HuH-7 (cell line): ENCODE data around the gene CNP.

Experiments
- DNase-seq: peaks from one replicate; pipeline ENCODE4 v3.0.0; 2011; ENCODE audit warnings: low spot score

The CNP gene

GRCh38 chr17:41972571-41973407 is 6.2 kb downstream of the CNP start:
- no peak for DNase-seq

GRCh38 chr17:41973408-41973811 is 6.8 kb downstream of the CNP start:
- no peak for DNase-seq

- no peak for DNase-seq
Observed at GRCh38 chr17:41974031-41974430, 7.4 kb downstream of the CNP start.

- no peak for DNase-seq
Observed at GRCh38 chr17:41974658-41975057, 8.1 kb downstream of the CNP start.

DNA sequence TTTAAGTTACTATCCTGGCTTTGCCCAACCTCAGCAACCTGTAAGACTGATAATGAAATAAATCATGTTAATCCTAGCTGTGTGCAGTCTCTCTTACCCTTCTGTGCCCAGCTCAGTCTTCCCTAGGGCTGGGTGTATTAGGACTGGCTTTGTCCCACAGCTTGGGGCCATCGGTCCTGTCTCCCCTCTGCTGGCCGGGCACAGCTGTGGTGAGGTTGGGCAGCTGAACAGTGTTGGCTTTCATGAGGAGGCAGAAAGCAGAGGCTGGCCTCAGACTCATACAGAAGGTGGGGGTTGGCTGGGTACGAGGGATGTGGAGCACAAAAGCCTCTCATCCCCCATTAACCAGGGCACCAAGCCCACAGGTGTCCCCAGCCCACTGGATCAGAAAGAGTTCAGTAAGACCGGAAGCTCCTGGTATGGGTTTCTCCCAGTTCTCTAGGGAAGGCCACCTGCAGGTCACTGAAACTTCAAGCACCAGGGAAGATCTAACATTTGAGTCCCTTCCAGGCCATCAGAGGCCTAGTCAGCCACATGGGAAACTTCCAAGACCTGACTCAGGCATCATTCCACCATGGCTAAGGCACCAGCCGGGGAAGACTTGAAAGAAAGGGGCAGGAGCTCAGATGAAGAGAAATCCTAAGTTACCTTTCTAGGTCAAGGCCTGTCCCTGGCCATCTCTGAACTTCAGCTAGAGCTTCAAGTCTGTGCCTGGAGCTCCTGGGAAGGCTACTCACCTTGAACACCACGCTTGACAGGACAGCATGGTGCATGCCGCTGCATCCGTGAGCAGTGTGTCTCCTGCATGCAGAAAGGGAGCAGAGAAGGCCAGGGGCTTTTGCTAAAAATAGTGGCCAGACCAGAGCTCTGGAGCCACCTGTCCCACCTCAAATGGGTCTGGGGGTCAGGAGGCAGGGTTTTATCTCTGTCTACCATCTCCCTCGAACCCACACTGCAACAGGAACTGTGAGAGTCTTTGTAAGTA is 8.8 kb downstream of the CNP start:
- no peak for DNase-seq

- no peak for DNase-seq
Observed at GRCh38 chr17:41976142-41976768, 9.7 kb downstream of the CNP start.

- DNase-seq: no peak
Observed at GRCh38 chr17:41977991-41978390, 11.4 kb downstream of the CNP start.

DNA sequence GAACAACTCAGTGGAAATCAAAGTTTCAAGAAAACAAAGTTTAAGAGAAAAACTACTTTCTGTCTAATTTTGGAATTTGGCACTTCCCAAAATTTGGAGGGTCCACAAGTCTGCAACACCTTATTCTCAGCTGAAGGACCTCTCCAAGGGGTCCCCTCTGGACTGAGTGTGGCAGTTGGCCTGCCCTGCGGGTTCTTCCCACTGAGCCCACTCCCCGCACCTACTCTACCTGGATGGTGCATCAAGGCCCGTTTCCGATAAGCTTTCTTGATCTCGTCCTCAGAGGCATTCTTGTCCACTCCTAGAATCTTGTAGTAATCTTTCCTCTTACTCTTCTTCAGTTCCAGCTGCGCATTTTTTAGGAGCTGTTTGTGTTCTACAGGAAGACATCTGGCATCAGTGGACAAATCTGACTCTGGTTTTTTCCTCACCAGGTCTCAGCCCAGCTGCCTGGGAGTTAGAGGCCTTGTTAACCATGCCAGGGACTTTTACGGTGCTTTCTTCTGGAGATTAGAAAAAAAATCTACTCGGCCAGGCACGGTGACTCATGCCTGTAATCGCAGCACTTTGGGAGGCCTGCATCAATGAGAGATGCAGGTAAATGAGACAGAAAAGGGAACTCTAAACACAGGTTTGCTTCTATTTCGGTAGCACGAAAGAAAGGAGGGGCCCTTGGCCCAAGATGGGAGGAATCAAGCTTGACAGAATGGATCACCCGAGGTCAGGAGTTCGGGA is 15.6 kb downstream of the CNP start:
- DNase-seq: no peak

DNA sequence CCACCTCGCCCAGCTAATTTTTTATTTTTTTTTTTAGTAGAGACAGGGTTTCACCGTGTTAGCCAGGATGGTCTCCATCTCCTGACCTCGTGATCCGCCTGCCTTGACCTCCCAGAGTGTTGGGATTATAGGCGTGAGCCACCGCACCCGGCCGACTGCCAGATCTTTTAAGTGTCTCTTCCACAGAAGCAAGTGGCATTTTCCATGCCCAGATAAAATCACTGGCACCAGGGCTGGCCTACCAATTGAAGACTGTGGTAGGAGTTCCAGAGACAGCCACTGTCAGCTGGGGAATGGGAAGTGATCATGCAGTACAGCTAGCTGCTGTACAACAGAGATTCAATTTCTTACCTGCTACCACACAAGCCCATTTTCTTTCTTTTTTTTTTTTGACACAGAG is 17.9 kb downstream of the CNP start:
- no peak for DNase-seq

DNA sequence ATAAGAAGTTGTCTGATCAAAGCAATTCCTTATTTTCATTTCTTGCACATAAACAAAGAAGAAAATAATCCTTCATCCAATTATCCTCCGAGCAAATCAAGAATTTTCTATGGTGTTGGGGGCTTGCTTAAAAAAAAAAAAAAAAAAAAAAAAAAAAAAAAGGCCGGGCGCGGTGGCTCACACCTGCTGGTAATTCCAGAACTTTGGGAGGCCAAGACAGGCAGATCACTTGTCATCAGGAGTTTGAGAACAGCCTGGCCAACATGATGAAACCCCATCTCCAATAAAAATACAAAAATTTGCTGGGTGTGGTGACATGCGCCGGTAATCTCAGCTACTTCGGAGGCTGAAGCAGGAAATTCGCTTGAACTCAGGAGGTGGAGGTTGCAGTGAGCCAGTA is 19.3 kb downstream of the CNP start:
- DNase-seq: no peak

DNA sequence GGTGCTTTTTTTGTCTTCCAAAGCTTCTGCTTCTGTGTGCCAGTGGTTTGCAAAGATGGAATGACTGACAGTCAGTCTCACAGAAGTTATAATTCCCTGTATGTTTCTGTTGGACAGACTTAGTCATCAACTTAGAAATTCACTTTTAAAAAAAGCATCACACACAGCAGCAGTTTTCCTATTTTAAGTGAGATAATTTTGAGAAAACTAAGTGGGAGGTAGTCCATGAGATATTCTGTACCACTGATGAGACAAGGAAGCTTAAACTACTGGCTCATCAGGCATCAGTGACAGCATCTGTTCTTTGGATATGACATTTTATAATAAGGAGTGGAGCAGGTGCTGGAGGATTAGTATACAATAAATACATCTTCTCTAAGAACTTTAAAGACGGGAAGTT is 20.0 kb downstream of the CNP start:
- no peak for DNase-seq

DNA sequence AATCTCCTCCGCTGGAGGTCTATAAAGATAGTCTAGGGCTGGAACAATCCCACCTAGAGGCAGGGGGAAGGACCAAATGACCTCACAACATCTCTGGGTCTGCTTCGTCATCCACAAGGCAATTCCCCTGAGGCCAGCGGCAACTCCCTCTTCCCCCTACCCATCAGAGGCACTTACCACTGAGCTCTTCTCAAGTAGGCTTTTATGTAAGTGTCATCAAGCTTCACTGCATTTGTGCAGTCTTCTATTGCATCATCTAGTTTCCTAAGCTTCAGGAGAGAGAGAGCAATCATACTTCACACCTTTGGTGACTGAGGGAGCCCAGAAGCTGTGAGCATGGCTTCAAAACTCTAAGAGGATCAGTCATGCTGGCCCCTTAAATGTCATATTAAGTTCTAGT is 21.0 kb downstream of the CNP start:
- DNase-seq: no peak

- DNase-seq: no peak
Observed at GRCh38 chr17:41988418-41988817, 21.8 kb downstream of the CNP start.

GRCh38 chr17:41989702-41990419 is 23.3 kb downstream of the CNP start:
- peak; percentile 52 for DNase-seq

DNA sequence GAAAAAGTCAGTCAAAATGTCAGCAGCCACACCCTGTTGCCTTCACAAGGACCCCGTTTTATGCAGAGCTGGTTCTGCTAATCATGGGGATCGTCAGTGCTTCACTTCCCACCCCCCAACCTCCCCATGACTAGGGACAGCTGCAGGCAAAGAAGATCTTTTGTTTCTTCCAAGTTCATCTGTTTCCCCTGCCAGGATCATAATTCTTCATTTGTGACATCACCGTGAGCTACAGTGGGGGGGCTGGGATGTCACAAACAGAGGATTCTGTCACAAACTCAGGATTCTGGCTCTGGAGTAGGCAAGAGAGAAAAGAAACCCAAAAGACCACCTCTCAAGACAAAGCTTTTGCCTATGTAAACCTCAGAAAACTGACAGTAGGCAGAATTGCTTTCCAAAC is 26.0 kb downstream of the CNP start:
- DNase-seq: no peak

- no peak for DNase-seq
Observed at GRCh38 chr17:41996855-41997164, 30.2 kb downstream of the CNP start.

DNA sequence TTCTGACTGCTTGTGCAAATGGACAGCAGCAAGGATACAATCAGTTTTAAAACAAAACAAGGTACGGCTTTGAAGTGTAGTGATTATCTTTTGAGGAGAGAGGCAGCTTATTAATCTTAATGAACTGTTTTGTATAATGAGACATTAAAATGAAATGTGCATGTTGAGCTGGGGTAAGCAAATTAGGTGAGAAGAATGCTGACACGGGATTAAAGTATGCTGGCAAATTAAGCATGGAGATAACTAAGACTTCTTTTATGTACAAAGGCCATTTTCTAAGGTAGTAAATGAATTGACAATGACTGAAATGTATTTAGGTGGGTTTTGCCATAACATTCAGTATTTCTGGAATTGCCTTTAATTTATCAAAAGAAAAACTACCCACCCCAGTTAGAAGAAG is 31.9 kb downstream of the CNP start:
- DNase-seq: no peak

GRCh38 chr17:42000413-42001133 is 34.0 kb downstream of the CNP start:
- no peak for DNase-seq

- DNase-seq: no peak
Observed at GRCh38 chr17:42001729-42002128, 35.1 kb downstream of the CNP start.

GRCh38 chr17:42002175-42002791 is 35.7 kb downstream of the CNP start:
- DNase-seq: no peak
